GM12872 (cell line): ENCODE measurements around the gene SMAD6.

ENCODE experiments used
- TF ChIP-seq, protein P1 (sequence below): IDR thresholded peaks from 3 replicates; pipeline ENCODE4 v1.5.1; 2011; ENCODE audit warnings: low read depth, mild to moderate bottlenecking, low read length, moderate library complexity; ENCODE audit not compliant: insufficient read depth

SMAD6 gene

DNA sequence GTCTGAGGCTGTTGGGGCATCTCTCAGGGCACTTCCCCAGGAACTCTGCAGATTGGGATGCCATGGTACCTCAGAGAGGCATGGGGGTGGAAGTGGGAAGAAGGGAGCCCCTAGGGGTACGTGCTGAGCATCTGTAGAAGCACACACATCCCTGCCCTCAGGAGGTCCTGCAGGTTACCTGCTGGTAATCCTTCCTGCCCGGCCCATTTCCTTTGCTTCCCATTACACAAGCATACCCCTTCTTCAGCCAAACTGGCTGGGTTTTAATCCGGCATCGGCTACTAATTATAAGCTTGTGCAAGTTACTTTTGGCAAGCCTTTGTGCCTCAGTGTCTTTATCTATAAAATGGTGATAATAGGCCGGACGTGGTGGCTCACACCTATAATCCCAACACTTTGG, 3.1 kb upstream of the SMAD6 start:
- TF ChIP-seq, protein P1, sequence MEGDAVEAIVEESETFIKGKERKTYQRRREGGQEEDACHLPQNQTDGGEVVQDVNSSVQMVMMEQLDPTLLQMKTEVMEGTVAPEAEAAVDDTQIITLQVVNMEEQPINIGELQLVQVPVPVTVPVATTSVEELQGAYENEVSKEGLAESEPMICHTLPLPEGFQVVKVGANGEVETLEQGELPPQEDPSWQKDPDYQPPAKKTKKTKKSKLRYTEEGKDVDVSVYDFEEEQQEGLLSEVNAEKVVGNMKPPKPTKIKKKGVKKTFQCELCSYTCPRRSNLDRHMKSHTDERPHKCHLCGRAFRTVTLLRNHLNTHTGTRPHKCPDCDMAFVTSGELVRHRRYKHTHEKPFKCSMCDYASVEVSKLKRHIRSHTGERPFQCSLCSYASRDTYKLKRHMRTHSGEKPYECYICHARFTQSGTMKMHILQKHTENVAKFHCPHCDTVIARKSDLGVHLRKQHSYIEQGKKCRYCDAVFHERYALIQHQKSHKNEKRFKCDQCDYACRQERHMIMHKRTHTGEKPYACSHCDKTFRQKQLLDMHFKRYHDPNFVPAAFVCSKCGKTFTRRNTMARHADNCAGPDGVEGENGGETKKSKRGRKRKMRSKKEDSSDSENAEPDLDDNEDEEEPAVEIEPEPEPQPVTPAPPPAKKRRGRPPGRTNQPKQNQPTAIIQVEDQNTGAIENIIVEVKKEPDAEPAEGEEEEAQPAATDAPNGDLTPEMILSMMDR, result no peak

DNA sequence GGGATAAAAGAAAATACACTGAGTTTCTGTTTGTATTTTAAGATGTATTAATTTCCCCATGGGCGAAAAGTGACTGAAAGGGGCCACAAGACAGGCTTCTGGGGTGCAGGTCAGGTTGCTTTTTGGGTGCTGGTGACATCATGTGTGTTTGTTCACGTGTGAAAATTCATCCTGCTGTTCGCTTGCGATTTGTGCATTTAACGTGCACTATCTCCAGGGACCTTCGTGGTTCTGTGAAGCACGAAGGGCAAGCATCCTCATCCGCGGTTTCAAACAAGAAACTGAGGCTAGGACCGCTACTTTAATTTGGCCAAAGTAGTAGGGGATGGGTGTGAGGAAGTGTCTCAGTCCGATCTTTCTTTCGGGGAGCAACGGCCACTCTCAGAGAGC, 1.6 kb upstream of the SMAD6 start:
- TF ChIP-seq, protein P1, result no peak

DNA sequence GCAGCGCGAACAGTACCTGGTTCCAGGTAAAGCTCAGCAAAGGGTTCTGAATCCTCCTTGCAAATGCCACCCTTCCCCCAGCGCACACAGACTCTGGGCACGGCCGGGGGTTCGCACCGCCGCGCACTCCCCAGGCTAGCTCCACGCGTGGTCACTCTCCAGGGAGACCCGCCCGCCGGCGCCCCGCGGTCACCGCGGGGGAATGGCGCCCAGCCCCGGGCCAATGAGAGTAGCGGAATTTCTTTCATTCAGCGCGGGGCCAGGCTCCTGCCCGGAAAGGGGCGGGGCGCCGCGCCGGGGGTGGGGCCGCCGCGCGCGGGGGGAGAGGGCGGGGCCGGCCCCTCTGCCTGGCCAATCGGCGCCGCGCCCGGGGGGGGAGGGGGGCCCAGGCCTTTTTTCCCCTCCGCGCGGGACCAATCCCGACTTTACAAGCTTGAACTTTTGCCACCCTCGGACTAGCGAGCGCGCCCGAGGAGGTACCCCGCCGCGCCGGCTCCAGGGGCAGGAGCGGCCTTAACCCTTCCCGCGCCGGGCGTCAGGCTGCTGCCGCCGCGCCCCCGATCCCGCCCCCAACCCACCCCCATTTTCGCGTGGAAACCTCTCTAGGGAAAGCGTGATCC, 1.1 kb upstream of the SMAD6 start:
- TF ChIP-seq, protein P1, result no peak

DNA sequence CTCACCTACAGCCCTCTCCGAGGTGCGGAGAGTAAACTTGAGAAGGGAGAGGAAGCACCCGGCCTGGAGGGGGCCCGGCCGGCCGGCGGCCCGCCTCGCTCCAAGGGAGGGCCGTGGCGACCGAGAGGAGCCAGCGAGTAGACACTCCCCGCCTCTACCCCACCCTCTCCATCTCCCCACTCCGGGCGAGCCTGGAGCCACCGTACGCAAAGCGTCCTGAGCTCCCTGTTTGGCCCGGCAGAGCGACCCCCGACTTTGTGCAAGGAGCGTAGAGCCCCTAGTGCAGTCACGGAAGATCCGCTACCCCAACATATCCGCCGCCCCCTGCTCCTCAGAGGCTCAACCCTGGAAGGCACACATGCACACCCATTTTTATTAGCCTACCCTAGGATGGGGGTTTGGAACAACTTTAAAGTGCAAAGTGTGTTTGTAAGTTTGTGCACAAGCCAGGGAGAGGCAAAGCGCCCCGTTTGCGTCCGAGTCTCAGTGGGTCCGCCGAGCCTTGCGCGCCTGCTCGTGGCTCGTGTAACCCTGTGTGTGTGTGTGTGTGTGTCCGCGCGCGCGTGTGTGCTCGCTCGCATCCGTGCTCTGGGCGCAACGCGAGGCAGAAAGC, 508 bp upstream of the SMAD6 start:
- TF ChIP-seq, protein P1, result no peak

DNA sequence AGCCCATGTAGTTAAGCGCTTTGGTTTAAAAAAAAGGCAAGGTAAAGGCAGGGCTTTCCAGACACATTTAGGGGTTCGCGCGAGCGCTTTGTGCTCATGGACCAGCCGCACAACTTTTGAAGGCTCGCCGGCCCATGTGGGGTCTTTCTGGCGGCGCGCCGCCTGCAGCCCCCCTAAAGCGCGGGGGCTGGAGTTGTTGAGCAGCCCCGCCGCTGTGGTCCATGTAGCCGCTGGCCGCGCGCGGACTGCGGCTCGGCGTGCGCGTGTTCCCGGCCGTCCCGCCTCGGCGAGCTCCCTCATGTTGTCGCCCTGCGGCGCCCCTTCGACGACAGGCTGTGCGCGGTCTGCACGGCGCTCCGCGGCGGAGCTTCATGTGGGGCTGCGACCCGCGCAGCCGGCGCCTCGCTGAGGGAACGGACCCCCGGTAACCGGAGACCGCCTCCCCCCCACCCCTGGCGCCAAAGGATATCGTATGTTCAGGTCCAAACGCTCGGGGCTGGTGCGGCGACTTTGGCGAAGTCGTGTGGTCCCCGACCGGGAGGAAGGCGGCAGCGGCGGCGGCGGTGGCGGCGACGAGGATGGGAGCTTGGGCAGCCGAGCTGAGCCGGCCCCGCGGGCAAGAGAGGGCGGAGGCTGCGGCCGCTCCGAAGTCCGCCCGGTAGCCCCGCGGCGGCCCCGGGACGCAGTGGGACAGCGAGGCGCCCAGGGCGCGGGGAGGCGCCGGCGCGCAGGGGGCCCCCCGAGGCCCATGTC, 927 bp downstream of the SMAD6 start:
- TF ChIP-seq, protein P1, result no peak

DNA sequence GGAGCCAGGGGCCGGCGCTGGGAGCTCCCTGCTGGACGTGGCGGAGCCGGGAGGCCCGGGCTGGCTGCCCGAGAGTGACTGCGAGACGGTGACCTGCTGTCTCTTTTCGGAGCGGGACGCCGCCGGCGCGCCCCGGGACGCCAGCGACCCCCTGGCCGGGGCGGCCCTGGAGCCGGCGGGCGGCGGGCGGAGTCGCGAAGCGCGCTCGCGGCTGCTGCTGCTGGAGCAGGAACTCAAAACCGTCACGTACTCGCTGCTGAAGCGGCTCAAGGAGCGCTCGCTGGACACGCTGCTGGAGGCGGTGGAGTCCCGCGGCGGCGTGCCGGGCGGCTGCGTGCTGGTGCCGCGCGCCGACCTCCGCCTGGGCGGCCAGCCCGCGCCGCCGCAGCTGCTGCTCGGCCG, 1.5 kb downstream of the SMAD6 start:
- TF ChIP-seq, protein P1, result no peak

DNA sequence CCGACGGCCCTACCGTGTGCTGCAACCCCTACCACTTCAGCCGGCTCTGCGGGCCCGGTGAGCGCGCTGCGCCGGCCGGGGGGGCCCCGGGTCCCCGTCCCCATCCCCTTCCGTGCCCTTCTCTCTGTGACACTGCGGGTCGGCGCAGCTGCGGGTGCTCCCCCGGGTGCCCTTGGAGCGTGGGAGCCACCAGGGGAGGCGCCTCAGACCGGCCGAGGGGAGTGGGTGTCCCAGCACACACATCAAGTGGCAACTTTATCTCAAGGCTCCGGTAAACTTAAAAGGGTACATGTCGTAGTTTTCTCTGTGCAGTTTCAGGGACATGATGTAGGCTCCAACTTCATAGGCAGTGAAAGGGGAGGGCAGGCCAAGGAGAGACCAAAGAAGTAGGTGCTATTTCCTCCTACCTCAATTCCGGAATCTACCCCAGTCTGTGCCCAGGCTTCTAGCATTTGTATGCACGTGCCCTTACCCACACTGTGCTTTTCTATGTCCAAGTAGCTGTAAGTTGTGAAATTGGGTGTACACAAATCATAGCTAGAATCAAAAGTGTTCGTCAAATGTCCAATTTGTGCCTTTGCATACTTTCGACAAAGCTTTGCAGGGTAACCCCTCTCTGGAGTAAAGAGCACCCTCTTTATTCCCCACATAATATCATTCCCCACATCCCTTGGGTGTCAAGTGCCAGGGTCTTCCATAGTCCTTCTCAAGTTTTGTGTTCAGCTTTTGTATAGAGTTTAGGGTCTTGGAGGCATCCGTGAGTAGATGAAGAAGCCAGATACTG, 2.2 kb downstream of the SMAD6 start:
- TF ChIP-seq, protein P1, result no peak
